G401 (cell line): ENCODE data around the gene EIF4E2. TPM values are rescaled to one million over a fixed set of nuclear protein-coding genes. Genes with fewer than 3 reads are reported as not detected.

ENCODE experiments used
- DNase-seq: peaks from one replicate; pipeline ENCODE4 v3.0.0-alpha.2; 2015; ENCODE audit warnings: low spot score
- in situ Hi-C: cut with HindIII; loops from 2 replicates; pipeline ENCODE4 v1.10.0; 2016; ENCODE audit warnings: low sequenced_read_pairs, mixed read lengths
- total RNA-seq: library from RNA; depleted of rRNA; stranded (reverse); fragments of >200 nt; shearing (Covaris generic); gene quantifications from 2 replicates; pipeline ENCODE4 v1.2.3, GENCODE V29; 2014

EIF4E2 gene
- total RNA-seq, 1 experiment from 2014 or later, result 140 TPM

GRCh38 chr2:232534940-232535651, 15.4 kb upstream of the EIF4E2 start:
- no peak for DNase-seq
- in situ Hi-C loops, result no loop called here

GRCh38 chr2:232535761-232536530, 14.5 kb upstream of the EIF4E2 start:
- no peak for DNase-seq
- in situ Hi-C loops, result no loop called here

DNA sequence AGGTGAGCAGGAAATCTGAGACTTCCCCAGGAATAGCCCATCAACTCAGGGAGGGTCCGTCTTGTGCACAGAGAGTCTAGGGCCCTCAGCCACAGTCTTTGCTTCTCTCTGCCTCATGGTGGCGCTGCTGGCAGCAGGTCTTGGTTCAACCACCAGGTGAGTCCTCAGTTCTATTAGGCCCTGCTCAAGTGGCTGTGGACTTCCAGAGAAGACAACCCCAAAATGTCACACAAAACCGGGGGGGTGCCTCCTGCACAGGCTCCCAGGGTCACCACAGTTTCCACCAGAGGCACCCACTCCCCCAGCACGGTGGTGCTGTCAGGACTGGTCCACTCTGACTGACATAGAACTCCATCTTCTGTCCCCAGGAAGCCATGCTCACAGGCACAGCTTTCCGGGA, 13.4 kb upstream of the EIF4E2 start:
- in situ Hi-C loops, result no loop called here
- peak; percentile 14 for DNase-seq

DNA sequence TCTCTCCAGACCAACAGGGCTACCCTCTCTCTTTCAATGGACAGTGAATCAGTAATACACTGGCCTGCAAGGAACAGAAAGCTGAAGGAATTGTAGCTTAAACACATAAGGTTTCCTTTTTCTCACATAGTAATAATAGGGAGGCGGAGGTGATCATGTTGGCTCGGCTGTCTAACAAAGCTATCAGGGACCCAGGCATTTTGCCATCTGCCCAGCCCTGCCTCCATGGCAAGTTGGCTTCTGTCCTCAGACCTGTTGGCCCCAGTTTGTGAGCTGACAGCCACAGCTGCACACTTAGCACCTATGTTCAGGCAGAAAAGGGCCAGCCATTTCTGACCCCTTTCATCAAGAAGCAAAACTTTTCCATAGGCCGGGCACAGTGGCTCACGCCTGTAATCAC, 13.0 kb upstream of the EIF4E2 start:
- DNase-seq, result no peak
- in situ Hi-C loops, result no loop called here

DNA sequence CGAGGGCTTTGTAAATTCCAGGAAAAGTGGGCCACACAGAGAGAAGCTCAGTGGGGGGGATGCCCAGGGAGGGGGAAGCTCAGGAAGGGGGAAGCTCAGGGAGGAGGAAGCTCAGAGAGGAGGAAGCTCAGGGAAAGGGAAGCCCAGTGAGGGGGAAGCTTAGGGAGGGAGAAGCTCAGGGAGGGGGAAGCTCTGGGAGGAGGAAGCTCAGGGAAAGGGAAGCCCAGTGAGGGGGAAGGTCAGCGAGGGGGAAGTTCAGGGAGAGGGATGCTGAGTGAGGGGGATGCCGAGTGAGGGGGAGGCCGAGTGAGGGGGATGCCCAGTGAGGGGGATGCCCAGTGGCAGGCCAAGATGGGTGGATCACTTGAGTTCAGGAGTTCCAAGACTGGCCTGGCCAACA, 11.8 kb upstream of the EIF4E2 start:
- in situ Hi-C loops, result no loop called here
- DNase-seq, result no peak

DNA sequence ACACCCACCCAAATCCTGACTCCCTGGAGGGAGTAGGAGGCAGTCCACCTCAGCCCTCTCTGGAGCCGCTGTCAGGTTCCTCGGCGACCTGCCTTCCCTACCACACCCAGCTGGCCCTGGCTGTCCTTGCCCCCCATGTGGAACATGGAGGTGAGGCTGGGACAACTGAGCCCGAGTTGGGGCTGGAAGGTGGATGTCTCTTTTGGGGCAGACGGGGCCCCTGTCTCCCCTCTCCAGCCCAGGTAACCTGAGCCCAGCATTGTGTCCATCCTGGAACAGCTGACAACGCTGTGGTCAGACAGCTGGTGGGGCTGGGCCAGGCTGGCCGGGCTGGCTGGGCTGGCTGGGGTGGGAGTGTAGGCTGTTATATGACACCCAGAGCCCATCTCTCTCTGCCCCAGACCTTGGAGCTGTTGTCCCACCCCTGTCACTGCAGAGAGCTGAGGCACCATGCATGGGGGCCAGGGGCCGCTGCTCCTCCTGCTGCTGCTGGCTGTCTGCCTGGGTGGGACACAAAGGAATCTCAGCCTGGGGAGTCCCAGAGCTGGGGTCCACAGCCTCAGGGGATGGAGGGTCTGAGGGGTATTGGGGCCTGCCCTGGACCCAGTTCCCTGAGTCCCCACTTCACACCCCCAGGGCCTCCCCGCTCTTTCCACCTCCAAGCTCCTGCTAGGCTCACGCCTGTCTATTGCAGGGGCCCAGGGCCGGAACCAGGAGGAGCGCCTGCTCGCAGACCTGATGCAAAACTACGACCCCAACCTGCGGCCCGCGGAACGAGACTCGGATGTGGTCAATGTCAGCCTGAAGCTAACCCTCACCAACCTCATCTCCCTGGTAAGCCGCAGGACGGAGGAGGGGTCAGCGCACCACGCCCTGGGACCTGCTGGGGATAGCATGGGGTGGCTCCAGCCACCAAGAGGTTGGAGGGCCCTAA, 10.9 kb upstream of the EIF4E2 start, which contains the start of gene CHRNG:
CHRNG (plus strand) TSS at position 395 of the 934 bp plus-strand sequence; CDS start at position 451, 56 bp downstream.
- in situ Hi-C loops, result no loop called here

DNA sequence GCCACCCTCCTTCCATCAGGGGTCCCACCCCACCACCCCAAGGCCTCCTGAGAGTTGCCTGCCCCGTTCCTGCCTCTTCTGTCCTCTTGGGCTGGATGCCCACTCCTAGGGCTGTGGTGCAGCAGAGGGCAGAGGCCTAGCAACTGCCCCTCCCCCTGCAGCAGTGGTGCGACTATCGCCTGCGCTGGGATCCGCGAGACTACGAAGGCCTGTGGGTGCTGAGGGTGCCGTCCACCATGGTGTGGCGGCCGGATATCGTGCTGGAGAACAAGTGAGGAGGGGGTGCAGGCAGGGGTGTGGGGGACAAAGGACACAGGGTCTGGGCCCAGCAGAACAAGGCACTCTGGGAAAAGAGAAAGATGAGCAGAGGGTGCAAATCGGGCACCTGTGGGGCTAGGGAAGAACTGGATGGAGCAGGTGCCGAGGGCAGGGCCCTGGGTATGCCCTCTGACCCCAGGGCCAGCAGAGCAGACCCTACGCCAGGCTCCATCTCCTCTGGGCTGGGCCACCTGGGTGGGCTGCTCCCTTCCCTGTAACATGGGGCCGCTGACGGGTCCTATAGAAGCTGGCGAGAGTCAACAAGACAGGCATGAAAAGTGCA, 9.9 kb upstream of the EIF4E2 start:
- DNase-seq, result no peak
- in situ Hi-C loops, result no loop called here

More for the DNA sequence above, 10.9 kb upstream of the EIF4E2 start, which contains the start of gene CHRNG:
- DNase-seq, result no peak

- no peak for DNase-seq
Measured at GRCh38 chr2:232541195-232541960, 9.1 kb upstream of the EIF4E2 start.

DNA sequence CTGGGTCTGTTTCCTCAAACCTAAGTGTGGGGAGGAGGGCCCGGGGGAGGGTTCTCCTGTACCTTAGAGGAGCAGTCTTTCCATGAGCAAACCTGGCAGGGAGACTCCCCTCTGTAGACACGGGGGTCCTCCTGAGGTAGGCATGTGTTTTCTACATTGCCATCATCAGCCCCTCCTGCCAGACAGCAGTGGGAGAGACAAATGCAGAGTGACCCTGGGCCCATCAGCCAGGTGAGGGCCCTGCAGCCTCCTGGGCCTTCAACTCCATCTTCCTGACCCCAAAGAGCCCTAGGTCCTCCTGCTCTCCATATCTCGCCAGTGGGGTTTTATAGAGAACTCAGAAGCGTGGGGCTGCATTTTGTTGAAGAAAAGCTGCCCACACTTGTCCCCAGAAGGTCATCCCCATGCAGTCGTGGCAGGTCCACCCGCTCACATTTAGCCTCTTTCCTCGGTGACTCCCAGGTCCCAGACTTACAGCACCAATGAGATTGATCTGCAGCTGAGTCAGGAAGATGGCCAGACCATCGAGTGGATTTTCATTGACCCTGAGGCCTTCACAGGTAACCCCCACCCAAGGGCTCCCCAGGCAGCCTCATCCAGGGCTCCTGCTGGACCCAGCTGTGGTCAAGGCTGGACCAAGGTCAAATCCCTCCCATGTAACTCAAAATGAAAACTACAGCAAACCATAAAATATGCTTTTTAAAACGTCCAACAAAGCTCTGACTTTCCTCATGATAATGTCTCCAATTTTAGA, 8.4 kb upstream of the EIF4E2 start:
- DNase-seq, result no peak
- in situ Hi-C loops, result no loop called here

More at GRCh38 chr2:232541195-232541960, 9.1 kb upstream of the EIF4E2 start:
- in situ Hi-C loops, result no loop called here

GRCh38 chr2:232542715-232543467, 7.6 kb upstream of the EIF4E2 start:
- DNase-seq, result no peak
- in situ Hi-C loops, result no loop called here

DNA sequence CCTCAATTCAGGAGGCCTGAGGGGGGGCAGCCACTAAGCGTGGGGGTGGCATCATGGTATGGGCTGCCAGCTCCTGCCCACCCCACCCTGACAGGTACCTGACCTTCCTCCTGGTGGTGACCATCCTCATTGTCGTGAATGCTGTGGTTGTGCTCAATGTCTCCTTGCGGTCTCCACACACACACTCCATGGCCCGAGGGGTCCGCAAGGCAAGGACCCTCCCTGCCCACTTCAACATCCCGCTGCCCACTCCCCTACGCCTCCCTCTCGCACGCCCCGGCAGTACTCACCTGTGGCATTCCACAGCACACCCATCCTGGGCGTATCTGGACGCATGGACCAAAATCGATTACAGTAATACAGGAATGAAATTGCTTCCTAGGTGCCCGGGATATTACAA, 7.0 kb upstream of the EIF4E2 start:
- in situ Hi-C loops, result no loop called here
- no peak for DNase-seq

DNA sequence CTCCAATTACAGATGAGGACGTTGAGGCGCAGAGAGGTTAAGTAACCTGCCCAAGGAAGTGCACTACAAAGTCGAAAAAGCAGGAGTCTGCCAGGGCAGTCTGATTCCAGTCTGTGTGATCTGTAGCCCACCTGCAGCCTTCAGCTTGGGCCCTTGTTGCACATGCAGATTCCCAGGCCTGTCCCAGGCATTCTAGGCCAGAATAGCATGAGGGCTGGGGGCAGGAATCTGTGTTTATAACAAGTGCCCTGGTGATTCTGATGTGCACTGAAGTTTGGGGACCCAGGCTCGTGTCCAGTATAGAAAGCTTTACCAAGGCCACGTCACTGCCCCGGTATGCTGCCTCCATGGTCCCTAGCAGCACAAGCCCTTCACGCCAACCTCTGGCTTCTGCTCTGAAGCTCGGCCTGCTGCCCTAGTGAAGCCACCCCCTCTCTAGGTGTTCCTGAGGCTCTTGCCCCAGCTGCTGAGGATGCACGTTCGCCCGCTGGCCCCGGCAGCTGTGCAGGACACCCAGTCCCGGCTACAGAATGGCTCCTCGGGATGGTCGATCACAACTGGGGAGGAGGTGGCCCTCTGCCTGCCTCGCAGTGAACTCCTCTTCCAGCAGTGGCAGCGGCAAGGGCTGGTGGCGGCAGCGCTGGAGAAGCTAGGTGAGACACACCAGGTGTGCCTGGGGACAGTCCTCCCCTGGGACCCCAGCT, 6.4 kb upstream of the EIF4E2 start:
- DNase-seq, result no peak
- in situ Hi-C loops, result no loop called here

DNA sequence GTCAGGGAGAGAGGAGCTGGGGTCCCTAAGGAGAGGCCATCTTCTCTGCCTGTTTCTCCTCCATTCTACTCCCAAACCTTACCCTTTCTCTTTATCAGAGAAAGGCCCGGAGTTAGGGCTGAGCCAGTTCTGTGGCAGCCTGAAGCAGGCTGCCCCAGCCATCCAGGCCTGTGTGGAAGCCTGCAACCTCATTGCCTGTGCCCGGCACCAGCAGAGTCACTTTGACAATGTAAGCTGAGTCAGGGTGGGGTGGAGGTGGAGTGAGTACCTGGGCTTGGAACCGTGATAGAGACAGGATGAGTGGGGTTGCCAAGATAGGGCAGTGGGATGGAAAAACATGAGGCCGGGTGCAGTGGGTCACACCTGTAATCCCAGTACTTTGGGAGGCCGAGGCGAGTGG, 5.8 kb upstream of the EIF4E2 start:
- in situ Hi-C loops, result no loop called here
- DNase-seq, result no peak

DNA sequence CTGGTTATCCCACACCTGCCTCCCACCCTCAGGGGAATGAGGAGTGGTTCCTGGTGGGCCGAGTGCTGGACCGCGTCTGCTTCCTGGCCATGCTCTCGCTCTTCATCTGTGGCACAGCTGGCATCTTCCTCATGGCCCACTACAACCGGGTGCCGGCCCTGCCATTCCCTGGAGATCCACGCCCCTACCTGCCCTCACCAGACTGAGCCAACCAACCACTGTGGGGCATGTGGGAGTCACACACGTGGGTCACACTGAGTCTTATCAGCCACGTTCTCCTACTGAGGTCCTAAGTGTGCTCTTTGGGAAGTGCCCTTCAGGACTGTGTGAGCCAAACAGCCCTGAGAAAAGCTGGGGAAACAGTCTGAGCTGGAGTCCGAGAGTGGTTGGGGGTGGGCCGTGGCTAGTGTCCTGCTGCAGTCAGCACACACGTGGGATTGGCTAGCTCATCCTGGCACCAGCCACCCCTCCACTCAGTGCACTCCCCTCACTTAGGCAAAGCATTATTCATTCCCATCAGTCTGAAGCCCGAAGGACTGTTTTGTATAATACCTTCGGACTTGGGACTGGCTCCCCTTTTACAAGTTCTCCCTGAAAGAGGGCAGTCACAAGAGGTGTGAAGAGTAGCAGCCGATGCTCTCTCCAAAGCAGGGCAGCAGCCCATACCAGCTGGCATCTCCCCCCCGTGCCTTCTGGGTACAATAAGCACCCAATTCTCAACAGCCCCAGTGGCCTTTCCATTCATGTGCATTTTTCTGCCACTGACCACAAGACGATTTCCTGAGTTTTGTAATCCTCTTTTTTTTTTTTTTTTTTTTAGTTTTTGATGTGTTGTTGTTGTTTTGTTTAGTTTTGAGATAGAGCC, 4.7 kb upstream of the EIF4E2 start:
- in situ Hi-C loops, result no loop called here
- no peak for DNase-seq

- DNase-seq, result no peak
- in situ Hi-C loops, result no loop called here
Measured at GRCh38 chr2:232547991-232548390, 2.5 kb upstream of the EIF4E2 start.
